GM18502 (cell line): ENCODE data around the gene PTP4A2.
"Not testable (repeated sequence)": the region's sequence is repeated elsewhere in the genome, so short reads cannot be mapped to it uniquely, and the experiment has no call there.

Experiments used
- ATAC-seq: cut with Tn5 transposase; IDR thresholded peaks from one replicate; pipeline ENCODE4 v1.9.1; 2021; ENCODE audit warnings: mild to moderate bottlenecking; ENCODE audit not compliant: unreplicated experiment, poor library complexity

PTP4A2 gene

GRCh38 chr1:31926853-31927660 is 11.1 kb downstream of the PTP4A2 start:
- no peak for ATAC-seq

GRCh38 chr1:31926252-31926651 is 11.9 kb downstream of the PTP4A2 start:
- ATAC-seq, result no peak

GRCh38 chr1:31925824-31926223 is 12.3 kb downstream of the PTP4A2 start:
- ATAC-seq, result not testable (repeated sequence)

DNA sequence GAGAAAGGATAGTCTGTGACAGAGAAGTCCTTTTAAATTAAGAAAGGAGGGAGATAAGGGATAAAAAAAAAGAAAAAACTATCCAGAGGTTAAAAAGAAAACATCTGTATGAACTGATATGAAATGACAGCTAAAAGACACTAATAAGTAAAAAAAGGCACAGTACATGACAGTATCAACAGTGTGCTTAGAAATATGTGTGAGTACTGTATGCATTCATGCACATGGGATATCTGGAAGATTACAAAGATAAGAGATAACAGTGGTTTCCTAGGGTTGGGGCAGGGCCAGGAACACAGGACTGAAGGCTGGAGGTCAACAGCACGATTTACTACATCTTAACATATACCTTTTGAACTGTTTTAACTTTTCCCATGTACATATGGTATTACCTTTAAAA is 13.3 kb downstream of the PTP4A2 start:
- no peak for ATAC-seq

GRCh38 chr1:31923901-31924535 is 14.2 kb downstream of the PTP4A2 start:
- no peak for ATAC-seq

DNA sequence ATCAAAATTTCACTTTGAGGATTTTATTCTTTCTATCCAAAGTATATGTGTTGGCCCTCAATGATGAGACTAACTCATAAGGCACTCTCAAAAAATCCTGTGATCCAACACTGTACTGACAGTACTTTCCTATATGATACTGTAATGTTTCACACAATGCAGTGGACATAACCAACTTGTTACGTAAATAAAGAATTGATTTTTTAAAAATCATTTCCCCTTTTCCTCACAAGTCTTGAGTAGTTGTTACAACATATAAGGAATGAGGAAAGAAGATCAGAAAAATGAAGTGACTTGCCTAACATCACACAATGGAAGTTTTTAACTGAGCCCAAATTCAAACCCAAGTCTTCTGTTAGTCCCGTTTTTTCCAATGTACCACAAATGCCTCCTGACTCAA is 17.2 kb downstream of the PTP4A2 start:
- ATAC-seq, result no peak

DNA sequence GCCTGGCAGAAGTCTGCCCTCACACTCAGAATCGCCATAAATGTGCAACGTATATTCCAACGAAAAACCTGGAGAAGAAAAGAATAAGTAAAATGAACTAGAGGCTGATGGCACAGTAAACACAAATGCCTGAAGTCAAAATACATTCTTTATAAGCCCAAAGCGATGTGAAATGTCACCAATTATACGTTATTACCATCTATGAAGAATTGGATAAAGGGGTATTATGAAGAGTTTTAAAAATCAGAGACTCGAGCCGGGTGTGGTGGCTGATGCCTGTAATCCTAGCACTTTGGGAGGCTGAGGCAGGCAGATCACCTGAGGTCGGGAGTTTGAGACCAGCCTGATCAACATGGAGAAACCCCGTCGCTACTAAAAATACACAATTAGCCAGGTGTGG is 18.6 kb downstream of the PTP4A2 start:
- ATAC-seq, result no peak

- ATAC-seq, result no peak
Observed at GRCh38 chr1:31915438-31915837, 22.7 kb downstream of the PTP4A2 start.

DNA sequence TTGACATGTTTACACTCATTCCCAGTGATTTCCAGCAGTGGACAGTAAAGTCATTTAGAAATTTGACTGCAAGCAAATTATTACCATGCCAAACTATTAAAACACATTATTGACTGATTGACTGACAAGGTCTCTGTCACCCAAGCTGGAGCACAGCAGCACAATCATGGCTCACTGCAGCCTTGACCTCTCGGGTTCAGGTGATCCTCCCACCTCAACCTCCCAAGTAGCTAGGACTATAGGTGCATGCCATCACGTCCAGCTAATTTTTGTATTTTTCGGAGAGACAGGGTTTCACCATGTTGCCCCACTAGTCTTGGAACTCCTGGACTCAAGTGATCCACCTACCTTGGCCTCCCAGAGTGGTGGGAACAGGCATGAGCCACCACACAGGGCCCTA is 24.2 kb downstream of the PTP4A2 start:
- ATAC-seq, result no peak

DNA sequence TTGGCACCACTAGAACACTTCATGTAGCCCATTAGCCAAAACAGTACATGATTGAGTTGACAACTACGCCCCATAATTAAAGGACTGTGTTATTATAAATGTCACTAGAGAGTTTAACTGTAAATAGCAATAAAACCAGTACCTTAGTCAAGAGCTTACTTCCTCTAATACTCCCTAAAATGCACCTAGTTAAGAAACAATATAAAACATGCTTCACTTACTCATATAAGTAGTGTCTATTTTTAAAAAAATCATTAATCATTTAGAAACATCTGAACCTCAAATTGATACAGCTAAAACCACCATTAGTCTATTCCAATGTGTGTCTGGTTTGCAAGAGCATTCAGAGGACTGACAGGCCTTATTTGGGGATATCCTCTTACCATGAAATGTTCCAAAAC is 25.3 kb downstream of the PTP4A2 start:
- no peak for ATAC-seq

DNA sequence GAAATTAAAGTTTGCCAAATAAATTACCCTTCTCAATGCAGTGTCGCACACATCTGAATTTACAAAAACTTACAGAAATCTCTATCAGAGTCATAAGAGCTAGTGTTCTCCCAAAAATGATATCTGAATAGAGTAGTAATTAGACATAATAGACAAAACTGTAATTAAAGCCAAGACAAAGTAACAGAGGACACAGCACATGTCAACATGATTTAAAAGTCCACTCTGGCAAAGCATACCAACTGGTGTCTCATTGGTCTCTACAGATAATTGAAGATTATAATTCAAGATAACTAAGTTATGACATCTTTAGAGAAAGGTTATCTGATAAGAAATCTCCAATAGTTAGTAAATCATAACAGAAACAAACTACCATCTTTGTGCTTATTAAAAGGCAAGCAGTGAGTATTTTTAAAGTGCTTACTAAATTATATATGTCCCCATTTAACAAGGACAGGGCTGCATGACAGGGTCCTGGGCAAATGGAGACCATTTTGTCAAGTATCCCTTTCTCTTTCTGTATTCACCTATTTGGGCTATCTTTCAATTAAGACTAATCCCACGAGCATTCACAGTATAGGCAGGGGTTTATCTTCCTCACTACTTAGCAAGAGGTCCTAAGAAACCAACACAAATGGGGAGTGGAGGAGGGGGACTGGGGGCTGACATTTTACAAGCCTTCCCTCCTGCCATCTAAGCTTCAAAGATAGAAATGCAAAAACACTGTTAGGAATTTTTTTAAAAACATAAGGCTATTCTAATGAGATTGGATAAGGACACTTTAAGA is 26.0 kb downstream of the PTP4A2 start:
- no peak for ATAC-seq

DNA sequence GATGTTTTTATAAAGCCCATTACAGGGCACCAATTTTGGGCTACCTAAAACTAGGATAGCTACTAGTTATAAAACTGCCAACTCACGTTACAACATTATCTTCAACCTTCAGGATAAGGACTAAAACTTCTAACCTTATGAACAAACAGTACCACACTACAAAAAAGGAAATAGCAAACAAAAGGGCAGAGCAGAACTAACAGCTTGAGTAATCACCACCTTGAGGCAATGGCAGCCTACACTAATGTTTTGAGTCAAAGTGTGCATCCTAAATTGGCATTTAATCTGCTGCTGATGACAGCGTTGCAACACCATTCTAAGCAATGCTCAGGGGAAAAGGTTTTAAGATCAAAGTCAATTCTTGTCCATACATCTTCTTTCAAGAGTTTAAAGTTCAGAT is 27.2 kb downstream of the PTP4A2 start:
- ATAC-seq, result no peak

DNA sequence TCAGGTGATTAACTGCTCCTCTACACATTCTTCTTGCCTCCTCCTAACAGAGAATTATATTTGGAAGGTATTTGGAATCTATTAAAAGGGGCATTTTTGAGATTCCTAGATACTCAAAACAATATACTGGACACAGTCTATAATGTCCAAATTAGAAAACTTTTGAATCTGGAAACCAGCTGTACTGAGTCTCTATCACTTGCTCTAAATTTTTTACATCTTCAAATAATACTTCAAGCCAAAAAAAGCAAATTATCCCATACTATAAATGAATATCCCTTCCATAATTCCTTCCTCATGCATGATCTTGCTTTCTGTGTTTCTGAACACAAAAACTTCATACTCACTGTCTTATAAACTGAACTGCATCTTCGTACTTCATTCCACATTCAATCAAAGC is 28.5 kb downstream of the PTP4A2 start:
- ATAC-seq, result no peak

GRCh38 chr1:31906557-31906956 is 31.6 kb downstream of the PTP4A2 start:
- no peak for ATAC-seq

- ATAC-seq, result no peak
Observed at GRCh38 chr1:31905681-31906080, 32.5 kb downstream of the PTP4A2 start.

GRCh38 chr1:31905093-31905509 is 33.1 kb downstream of the PTP4A2 start:
- ATAC-seq, result no peak

DNA sequence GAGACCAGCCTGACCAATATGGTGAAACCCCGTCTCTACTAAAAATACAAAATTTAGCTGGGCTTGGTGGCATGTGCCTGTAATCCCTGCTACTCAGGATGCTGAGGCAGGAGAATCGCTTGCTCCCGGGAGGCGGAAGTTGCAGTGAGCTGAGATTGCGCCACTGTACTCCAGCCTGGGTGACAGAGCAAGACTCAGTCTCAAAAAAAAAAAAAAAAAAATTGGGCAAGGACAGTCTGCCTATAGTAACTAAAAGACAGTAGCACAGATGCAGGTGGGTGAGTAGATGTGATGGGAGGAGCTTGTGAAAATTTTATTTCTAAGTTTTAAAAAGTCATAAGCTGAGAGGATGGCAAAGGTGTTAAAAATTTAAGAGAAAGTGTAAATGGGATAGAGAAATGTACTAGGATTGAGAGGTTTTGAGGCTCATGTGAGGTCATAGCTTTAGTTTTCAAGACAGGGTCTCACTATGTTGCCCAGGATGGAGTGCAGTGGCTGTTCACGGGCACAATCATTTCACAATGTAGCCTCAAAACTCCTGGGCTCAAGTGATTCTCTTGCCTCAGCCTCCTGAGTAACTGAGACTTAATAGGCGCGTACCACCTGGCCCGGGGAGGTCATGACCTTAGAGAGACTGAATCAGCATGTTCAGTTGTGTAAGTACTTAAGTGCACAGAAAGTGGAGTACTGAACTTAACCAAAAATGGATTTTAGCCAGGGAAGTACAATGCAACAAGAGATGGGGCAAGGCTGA is 33.7 kb downstream of the PTP4A2 start:
- no peak for ATAC-seq

- ATAC-seq, result no peak
Observed at GRCh38 chr1:31902510-31902860, 35.7 kb downstream of the PTP4A2 start.

GRCh38 chr1:31901838-31902509 is 36.2 kb downstream of the PTP4A2 start:
- ATAC-seq, result no peak

DNA sequence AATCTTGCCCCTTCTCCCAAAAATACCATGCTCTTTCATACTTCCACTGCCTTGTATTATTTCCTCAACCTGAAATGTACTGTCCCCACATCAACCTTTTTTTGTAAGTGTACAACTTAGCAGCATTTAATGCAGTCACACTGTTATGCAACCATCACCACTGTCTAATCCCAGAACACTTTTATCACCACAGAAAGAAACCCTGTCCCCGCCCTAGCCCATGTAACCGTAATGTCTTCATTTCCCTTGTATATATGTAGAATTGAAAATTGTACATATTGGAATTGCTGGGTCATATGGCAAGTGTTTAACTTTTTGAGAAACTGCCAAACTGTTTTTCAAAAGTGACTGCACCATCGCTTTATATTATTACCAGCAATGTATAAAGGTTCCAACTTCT is 37.4 kb downstream of the PTP4A2 start:
- no peak for ATAC-seq
